ENCODE data around the gene POFUT2. TPM values are rescaled to one million over a fixed set of nuclear protein-coding genes. Genes with fewer than 3 reads are reported as not detected.

Gene POFUT2
- total RNA-seq, 1 donor from 2014 or later = 39.4 TPM

GRCh38 chr21:45220071-45220481 is 67.6 kb downstream of the POFUT2 start:
- Histone ChIP-seq H3K27ac (peak overlapping the region; percentile 10 to 25), H3K27me3 (no peaks in the 10 kb centered on the region), H3K4me1 (peaks cover 0 to 5% of the 10 kb centered on the region in 2 donors), H3K9me3 (peaks cover 0 to 21% of the 10 kb centered on the region in 2 donors), H3K4me3 (no peak overlapping the region), H3K36me3 (peaks cover 45 to 48% of the 10 kb centered on the region in 2 donors)
- TF ChIP-seq CTCF (IDR thresholded peaks at IDR 0.05) = no peak
- intact Hi-C loops (cut with DNase I) = no loop called here
- no peak for DNase-seq (ENCODE audit: low spot score in 2 of 2)

- Histone ChIP-seq H3K36me3 (peaks cover 48 to 49% of the 10 kb centered on the region in 2 donors), H3K9me3 (peaks cover 0 to 21% of the 10 kb centered on the region in 2 donors), H3K4me3 (no peak overlapping the region), H3K27me3 (no peaks in the 10 kb centered on the region), H3K27ac (peak overlapping the region in 1 of 2 donors; percentile 10), H3K4me1 (peaks cover 0 to 5% of the 10 kb centered on the region in 2 donors)
- intact Hi-C loops (cut with DNase I) = no loop called here
- no peak for DNase-seq (ENCODE audit: low spot score in 2 of 2)
- no peak for TF ChIP-seq CTCF (IDR thresholded peaks at IDR 0.05)
Observed at GRCh38 chr21:45219517-45219916, 68.2 kb downstream of the POFUT2 start.

- Histone ChIP-seq H3K36me3 (peaks cover 27 to 45% of the 10 kb centered on the region in 2 donors), H3K27me3 (no peaks in the 10 kb centered on the region), H3K27ac (peak overlapping the region in 1 of 2 donors; percentile 20), H3K4me3 (no peak overlapping the region), H3K4me1 (peaks cover 0 to 5% of the 10 kb centered on the region in 2 donors), H3K9me3 (peaks cover 0 to 21% of the 10 kb centered on the region in 2 donors)
- DNase-seq (ENCODE audit: low spot score in 2 of 2) = no peak
- no peak for TF ChIP-seq CTCF (IDR thresholded peaks at IDR 0.05)
- intact Hi-C loops (cut with DNase I) = no loop called here
Observed at GRCh38 chr21:45217010-45217409, 70.7 kb downstream of the POFUT2 start.

GRCh38 chr21:45215213-45215612 is 72.5 kb downstream of the POFUT2 start:
- Histone ChIP-seq H3K27ac (no peak overlapping the region), H3K4me3 (no peak overlapping the region), H3K4me1 (peaks cover 0 to 5% of the 10 kb centered on the region in 2 donors), H3K9me3 (peaks cover 0 to 21% of the 10 kb centered on the region in 2 donors), H3K36me3 (peaks cover 20 to 45% of the 10 kb centered on the region in 2 donors), H3K27me3 (no peaks in the 10 kb centered on the region)
- DNase-seq (ENCODE audit: low spot score in 2 of 2) = no peak
- TF ChIP-seq CTCF (IDR thresholded peaks at IDR 0.05) = no peak
- intact Hi-C loops (cut with DNase I) = no loop called here

Other genes starting within 250 kb of the POFUT2 start
- gene ADARB1, start 213.3 kb downstream of the POFUT2 start, total RNA-seq = 82.9 TPM
- gene COL18A1, start 117.3 kb upstream of the POFUT2 start, total RNA-seq = 699 TPM

All from ascending aorta (tissue), 2 donors.